GM12891 (cell line): ENCODE data around the gene ZFYVE21.

Experiments used
- POLR2A ChIP-seq: IDR thresholded peaks from 2 replicates; pipeline ENCODE4 v1.6.1; 2011; ENCODE audit warnings: low read depth, low read length, control low read depth
- POLR2AphosphoS5 ChIP-seq: IDR thresholded peaks from 2 replicates; pipeline ENCODE4 v1.6.1; 2011; ENCODE audit warnings: low read depth, low read length, control low read depth
- TAF1 ChIP-seq: IDR thresholded peaks from 2 replicates; pipeline ENCODE4 v1.6.1; 2011; ENCODE audit warnings: low read depth, low read length, control low read depth

GRCh38 chr14:103762541-103762940 lies 46.9 kb downstream of the ZFYVE21 start:
- no peak for TF ChIP-seq POLR2AphosphoS5
- no peak for TF ChIP-seq TAF1
- no peak for TF ChIP-seq POLR2A
